Islet of Langerhans (tissue), 1 donor: ENCODE results near the gene ELOVL2.
"Not testable (repeated sequence)": the region's sequence is repeated elsewhere in the genome, so short reads cannot be mapped to it uniquely, and the experiment has no call there.

Experiments
- FAIRE-seq: peaks from one replicate; lab custom pipeline; 2011; peaks lifted over from hg19 to GRCh38; lab: Jason Lieb, UNC

Gene ELOVL2

DNA sequence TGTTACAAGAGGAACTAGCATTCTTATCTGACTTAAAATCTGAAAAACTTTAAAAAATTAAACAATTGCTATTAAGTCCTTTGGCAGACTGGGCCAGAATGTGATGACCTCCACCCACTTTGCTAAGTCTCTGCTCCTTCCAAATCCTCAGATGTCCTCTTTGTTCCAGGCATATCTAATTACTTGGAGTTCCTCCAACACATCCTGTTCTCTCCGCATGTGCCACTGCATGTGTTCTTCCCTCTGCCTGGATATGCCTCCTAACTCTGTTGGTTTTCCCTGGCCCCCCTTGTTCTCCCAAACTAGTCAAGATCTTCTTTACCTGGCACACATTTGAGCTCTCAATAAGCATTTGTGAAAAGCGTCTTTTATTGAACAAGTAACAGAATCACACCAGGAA is 23.1 kb downstream of the ELOVL2 start:
- no peak for FAIRE-seq

- no peak for FAIRE-seq
Measured at GRCh38 chr6:11018225-11018624, 25.9 kb downstream of the ELOVL2 start.

GRCh38 chr6:11017090-11017489 is 27.0 kb downstream of the ELOVL2 start:
- no peak for FAIRE-seq

DNA sequence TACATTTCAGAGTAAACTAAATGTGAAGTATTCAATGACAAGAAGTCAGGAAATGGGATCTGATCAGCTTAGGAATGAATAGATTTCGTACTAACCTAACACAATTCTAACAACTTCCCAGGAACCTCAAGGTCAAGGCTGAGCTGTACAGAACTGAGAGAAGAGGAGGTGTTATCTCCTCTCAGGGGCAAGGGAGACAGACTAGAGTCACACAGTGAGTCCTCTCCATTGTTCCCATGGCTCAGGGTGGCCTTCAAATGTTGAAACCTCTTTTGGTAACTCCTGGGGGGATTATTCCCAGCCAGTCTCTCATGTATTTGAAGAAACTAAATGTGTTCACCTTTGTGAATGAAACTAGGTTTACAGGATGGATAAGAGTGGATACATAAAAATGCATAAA is 27.7 kb downstream of the ELOVL2 start:
- no peak for FAIRE-seq

- no peak for FAIRE-seq
Measured at GRCh38 chr6:11015102-11015501, 29.0 kb downstream of the ELOVL2 start.

DNA sequence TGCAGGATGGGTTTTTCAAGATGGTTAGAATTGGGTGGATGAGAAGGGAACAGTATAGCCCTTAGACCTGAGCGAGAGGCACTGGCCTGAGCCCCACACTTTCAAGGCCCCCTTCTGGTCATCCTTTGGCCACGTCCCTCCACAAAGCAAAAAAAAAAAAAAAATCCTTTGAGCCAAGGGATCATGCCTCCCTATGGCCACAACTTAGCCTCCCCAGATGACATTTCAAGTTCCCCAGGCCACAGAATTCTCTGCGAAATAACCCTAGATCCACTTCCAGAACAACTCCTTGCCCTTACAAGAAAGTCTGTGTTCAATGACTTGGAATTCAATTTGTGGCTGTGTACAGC is 30.4 kb downstream of the ELOVL2 start:
- no peak for FAIRE-seq

- no peak for FAIRE-seq
Measured at GRCh38 chr6:11012976-11013720, 31.0 kb downstream of the ELOVL2 start.

GRCh38 chr6:11012295-11012754 is 31.8 kb downstream of the ELOVL2 start:
- no peak for FAIRE-seq

GRCh38 chr6:11011787-11012234 is 32.3 kb downstream of the ELOVL2 start:
- FAIRE-seq = no peak

- no peak for FAIRE-seq
Measured at GRCh38 chr6:11009353-11009752, 34.8 kb downstream of the ELOVL2 start.

DNA sequence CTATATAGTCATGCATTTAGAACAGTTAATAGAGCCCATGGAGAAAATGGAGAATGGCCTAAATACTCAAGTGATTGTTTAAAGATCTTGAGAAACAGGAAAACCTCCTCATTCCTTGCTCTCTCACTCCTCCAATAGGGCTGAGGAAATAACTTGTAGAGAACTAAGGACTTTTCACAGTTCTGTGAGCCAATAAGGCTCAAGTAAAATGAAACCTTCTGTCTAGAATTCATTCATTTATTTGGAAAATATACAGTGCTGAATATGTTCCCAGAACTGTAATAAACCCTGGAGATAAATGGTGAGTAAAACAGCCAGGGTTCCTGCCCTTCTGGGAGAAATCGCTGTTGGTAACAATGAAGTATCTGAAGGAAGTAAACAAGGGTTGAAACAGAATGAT is 35.3 kb downstream of the ELOVL2 start:
- FAIRE-seq = no peak

GRCh38 chr6:11007715-11008608 is 36.1 kb downstream of the ELOVL2 start:
- no peak for FAIRE-seq

DNA sequence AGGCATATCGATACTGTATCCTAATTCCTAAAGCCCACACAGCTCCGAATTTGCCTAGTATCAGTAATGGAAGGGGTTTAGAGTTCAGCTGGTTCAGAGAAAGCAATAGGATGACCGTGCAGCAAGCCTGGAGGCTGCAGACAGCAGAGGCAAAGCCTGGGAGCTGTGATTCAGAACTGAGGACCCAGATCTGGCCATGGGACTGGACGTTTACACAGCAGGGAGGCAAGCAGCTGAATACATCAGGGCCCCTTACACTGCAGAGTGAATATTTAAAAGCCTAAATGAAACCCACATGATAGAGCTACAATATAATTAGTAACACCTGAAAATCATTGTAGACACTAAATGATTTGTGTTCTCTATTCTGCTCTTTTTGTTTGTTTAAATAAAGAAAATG is 38.0 kb downstream of the ELOVL2 start:
- FAIRE-seq = no peak

DNA sequence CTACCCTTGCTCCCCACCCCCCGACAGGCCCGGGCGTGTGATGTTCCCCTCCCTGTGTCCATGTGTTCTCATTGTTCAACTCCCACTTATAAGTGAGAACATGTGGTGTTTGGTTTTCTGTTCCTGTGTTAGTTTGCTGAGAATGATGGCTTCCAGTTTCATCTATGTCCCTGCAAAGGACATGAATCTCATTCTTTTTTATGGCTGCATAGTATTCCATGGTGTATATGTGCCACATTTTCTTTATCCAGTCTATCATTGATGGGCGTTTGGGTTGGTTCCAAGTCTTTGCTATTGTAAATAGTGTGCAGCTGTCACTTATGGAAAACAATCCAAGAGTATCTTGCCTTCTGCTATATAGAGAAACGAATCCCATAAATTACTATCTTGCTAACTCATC is 40.8 kb downstream of the ELOVL2 start:
- not testable (repeated sequence) for FAIRE-seq

GRCh38 chr6:11002176-11002575 is 41.9 kb downstream of the ELOVL2 start:
- FAIRE-seq = no peak

DNA sequence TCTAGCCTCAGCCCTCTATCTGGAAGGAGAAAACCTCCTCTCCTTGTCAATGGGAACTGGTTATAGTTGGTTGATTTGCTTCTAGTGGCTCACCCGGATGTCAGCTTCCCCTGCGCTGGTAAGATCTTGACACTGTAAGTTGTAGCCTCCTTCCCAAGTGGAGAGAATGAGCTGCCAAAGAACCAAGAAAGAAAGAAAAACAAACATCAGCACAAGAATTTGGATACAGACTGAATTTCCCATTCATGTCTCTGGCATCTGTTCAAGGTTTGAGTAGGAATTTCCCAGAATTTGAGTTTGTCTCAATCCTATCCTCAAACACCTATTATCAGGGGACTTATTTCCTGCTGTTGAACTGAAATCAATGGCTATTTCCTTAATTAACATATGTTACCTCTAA is 44.1 kb downstream of the ELOVL2 start:
- no peak for FAIRE-seq

- no peak for FAIRE-seq
Measured at GRCh38 chr6:10995114-10995707, 48.9 kb downstream of the ELOVL2 start.

- no peak for FAIRE-seq
Measured at GRCh38 chr6:10993896-10994295, 50.2 kb downstream of the ELOVL2 start.

DNA sequence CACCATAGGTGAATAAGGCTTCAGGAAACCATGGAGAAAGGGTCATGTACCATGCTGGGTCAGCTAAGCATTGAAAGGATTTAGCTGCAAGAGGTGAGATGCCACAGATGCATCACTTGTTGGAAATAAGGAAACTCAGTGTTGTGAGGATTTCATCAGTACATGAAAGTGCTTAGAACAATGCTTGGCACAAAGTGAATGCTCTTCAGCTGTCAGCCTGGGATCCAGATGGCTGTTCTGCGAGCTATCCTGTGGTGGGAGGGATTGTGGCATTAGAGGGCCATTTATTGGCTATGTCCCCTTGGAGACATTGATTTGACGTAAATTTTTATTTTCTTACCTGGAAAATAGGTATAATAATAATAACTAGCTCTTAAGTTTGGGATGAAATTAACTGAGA is 53.0 kb downstream of the ELOVL2 start:
- no peak for FAIRE-seq

DNA sequence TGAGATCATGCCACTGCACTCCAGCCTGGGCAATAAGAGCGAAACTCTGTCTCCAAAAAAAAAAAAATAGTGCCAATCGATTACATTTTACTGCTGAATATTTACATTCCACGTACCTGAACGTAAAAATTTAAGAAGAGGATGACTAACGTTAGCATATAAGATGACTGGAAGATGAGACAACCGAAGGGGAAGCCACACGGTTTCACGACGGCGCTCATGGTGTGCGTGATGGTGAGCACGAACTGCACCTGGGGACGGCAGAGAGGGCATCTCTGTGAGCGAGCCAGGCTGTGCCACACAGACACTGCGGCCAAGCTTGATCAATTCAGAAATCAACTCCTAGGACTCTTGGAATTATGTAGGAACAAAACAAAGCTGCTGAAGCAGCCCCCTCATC is 54.5 kb downstream of the ELOVL2 start:
- no peak for FAIRE-seq

DNA sequence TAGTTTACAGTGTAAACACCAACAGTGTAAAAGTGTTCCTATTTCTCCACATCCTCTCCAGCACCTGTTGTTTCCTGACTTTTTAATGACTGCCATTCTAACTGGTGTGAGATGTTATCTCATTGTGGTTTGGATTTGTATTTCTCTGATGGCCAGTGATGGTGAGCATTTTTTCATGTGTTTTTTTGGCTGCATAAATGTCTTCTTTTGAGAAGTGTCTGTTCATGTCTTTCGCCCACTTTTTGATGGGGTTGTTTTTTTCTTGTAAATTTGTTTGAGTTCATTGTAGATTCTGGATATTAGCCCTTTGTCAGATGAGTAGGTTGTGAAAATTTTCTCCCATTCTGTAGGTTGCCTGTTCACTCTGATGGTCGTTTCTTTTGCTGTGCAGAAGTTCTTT is 59.1 kb downstream of the ELOVL2 start:
- not testable (repeated sequence) for FAIRE-seq

DNA sequence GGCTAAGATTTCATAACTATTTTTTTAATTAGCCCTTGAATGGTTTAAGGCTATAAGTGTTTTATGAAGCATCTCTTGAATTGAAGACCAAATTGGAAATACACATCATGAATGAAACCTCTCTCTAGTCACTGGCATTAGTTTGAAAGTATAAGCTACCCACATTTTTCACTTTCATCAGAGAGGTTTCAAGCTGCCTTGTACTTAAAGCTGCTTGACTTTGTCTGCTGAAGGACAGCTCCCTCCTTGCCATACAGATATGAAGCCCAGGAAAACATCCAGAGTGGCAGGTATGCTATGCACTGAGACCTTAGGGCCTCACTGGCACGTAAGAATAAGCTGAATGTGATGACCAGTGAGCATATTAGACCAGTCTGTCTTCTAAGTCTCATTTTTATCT is 62.7 kb downstream of the ELOVL2 start:
- FAIRE-seq = no peak

DNA sequence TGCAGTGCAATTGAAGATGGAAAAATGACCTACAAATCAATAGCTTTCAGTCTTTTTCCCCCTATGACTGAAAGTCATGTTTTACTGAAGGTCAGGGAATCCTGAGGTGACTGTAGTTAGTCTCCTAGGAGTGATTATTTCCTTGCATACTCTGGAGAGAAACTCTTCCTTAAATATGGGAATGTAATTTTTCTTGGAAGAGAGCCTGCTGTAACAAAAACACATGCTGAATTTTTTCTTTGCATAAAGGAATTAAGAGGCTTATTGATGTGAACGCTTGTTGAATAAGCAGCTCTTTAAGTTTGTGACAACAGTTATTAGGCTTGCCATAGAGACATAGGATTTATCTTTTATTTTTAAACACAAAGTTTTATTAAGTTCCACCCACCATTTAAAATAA is 64.5 kb downstream of the ELOVL2 start:
- FAIRE-seq = no peak
